GM19351 (cell line): ENCODE results near the gene SNRPB2.
A peak's percentile ranks its signal among the peaks of the same experiment; 100 is the strongest.

Experiments
- ATAC-seq: cut with Tn5 transposase; IDR thresholded peaks from one replicate; pipeline ENCODE4 v1.9.1; 2021; ENCODE audit warnings: mild to moderate bottlenecking, moderate library complexity; ENCODE audit not compliant: unreplicated experiment

Gene SNRPB2

DNA sequence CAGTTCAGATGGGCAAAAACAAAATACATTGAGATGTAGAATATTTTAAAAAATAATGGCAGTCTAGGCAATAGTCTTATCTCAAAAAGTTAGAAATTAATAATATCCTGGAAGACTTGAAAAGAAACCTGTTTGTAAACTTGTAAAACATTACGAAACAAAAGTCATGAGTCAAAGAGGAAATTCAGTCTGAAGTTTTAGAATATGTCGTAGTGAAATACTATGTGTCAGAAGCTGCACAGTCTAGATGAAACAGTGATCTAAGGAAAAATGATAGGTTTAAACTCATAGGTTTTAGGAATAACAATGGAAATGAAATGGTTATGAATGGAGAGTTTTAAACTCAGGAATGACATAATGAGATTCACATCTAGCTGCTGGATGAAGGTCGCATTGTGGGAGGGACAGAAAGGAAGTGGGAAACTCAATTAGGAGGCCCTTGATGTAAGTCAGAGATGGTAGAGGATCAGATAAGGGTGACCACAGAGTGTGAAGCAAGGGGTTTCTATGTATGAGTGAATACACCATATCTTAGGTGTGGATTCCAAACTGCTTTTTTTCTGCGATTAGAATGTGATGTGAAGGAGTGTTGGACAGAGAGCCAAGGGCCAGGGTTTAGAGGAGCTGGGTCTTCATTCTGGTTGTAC is 2.8 kb downstream of the SNRPB2 start:
- ATAC-seq, result no peak

DNA sequence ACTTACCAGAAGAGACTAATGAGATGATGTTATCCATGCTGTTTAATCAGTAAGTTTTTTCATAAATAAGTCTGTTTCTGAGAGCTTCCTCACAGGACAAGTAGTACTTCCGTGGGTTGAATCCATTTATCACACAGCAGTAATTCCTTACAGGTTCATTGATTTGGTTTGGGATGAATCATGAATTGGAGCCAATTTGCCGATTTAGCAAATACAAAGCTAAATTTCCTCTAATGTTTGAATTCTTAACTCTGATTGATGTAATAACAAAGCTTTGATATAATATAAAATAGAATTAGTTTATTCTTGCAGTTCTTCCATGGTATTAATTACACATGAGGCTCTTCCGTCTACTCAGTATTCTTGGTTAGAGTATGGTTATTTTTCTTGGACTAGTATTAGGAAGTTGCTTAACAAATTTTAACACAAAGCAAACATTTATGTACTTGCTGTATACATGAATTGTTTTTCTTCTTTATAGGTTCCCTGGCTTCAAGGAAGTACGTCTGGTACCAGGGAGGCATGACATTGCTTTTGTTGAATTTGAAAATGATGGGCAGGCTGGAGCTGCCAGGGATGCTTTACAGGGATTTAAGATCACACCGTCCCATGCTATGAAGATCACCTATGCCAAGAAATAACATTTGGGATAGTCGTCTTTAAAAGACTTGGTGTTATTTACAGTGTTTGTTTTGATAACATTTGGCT is 10.7 kb downstream of the SNRPB2 start:
- no peak for ATAC-seq

DNA sequence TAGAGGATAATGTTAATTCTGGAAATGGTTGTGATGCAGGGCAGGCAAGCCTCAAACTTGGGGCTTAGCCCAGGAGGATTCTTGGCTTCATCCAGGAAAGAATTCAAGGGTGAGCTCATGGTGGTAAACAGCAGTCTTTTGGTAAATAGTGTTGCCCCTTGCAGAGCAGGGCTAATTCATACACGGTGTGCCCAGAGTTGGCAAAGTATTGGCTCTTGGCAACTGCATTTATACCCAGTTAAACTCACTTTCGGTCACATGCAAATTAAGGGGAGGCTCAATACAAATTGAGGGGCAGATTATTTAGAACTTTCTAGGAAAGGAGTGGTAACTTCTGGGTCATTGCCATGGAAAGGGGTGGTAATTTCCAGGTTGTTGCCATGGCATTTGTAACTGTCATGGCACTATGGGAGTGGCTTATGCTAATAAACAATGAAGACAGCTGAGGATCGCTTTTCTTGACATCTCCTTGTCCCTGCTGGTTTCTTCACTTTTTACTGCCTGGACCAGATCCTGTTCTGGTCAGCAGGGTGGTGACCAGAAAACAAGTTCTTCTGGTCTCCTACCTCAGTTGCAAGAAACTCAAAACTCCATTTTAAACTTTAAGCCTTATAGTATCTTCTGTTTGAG is 14.5 kb downstream of the SNRPB2 start:
- ATAC-seq, result no peak

DNA sequence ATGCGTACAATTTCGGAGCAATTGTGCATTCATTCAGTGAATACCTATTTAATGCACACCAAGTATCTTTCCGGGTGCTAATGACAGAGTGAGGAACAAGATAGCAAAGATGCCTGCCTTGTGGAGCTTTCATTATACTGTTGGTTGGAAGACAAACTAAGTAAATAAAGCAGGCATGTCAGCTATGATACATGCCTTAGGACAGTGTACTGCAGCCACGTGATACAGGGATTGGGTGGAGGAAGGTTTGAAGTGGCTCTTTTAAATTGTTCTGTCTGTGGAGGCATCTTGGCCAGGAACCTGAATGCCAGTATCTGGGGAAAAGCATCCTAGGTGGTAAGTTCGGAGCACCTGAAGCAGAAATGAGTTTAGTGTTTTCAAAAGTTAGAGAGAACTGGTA is 15.4 kb downstream of the SNRPB2 start:
- no peak for ATAC-seq

DNA sequence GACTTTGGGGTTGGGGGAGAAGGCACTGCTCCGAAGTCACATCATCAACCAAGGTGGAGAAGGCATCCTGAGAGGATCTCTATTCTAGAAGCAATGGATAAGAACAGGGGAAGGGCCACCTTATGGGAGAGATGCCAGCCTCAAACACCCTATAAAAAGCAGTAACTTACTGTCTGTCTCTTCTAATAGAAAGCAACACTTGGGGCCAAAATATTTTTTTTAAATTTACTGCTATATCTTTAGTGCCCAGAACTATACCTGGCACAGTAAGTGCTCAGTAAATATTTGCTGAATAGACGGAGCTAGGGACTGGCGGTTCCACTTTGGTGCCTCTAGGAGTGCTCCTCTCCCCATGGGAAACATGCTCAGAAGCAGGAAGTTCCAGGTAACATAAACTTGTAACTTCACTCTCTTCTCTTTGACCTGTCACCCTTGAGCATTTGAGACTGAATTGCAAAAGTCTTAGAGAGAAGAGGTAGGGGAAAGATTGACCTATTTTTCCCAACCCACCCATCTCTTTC is 17.5 kb downstream of the SNRPB2 start:
- ATAC-seq, result no peak

DNA sequence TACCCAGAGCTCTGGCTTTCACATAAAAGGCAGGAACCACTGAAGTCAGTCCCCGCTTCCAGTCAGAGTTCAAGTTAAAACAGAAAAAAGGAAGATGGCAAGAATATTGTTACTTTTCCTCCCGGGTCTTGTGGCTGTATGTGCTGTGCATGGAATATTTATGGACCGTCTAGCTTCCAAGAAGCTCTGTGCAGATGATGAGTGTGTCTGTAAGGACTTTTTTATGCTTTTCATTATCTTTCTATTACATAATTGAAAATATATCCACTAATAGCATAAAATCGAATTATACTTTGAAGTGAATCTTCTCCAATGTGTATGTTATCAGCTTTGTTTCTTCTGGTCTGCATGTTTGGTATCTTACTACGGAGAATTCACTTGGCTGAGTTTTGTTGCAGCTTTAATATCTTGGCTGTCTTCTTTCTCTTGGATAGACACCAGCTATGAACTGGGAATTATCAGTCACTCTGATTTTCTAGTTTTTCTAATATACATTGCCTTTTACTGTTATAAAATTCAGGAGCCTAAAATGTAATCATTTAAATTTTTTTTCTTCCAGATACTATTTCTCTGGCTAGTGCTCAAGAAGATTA is 18.6 kb downstream of the SNRPB2 start, which contains the start of gene OTOR:
OTOR (plus strand) TSS at position 51 of the 593 bp plus-strand sequence; CDS start at position 95, 44 bp downstream.
- ATAC-seq, result no peak

DNA sequence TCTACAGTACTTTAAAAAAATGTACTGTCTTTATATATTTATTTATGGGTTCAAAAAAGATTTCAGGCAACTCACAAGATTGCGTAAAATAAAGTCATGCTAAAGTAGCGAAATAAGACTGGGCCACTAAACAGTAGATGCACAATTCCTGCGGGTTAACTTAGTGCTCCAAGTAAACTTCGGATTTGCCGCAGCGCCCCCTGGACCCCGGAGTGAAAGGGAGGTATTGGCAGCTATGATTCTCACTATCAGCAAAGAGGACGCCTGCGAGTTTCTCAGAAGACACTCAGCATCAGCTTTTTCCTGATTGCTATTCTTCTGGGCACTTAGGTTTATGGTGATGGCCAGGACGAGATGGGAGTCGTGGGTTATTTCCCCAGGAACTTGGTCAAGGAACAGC is 19.7 kb downstream of the SNRPB2 start:
- no peak for ATAC-seq

DNA sequence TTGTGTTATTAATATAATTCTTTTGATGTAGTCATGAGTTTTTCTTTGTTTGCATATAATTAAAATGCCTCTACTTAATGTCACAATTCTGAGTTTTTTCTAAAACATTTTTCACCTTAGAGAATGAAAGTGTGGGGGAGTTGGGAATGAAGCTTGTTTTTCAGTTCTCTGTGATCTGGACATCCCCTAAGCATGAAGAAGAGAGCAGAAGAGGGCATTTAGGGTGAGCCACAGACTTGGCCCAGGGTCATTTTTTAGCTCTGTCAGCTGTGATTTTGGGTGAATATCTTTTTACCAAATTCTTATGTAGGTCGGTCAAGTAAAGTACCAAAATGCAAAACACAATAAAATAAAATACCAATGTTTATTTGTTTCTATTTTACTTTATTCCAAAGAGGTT is 22.3 kb downstream of the SNRPB2 start:
- ATAC-seq, result no peak

DNA sequence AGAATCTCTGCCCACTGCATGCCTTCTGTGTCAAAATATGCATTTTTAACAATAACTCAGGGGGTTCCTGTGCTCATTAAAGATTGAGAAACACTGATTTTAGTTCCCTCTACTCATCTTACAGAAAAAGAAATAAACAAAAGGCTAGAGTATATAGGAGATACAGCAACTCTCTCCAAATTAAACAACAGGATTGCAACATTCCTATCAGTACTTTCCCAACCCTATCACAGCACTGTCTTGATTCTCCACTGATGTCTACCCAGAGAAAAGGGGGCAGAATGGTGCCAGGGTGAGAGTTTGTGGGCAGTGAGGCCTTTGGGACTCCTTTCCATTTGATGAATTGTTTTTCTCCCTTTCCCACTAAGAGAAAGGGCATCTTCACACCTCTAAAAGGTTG is 23.1 kb downstream of the SNRPB2 start:
- ATAC-seq, result no peak

DNA sequence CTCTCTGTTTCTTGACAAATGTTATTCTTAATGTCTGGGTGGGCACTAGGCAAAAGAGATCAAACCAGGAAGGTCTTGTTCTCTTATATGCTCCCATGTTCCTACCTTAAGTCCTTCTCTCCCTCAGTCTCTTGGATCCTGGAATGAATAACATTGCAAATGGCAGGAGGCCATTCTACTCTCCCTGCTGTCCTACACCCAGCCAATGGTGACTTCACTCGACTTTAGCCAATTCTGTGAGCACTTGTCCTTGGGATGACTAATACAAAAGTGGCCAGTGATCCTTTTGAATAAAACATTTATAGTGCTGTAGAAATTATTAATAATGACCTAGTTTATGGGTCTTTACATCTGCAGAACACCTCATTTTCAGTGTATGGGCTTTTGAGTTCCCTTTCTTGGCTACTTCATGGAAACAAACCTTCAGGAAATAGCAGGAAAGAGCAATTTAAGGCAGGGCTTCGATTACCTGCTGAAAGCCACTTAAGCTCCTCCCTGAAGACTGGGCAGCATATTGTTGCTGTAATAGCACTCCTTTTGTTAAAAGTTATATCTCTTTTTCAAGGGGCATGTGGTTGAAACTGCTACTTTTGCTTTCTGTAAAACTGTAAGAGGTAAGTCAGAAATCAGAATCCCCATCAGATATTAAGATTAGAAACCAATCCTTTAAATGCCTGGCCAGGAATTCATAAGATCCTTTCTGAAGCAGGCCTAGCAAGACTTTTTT is 28.8 kb downstream of the SNRPB2 start:
- peak; percentile 68 for ATAC-seq

DNA sequence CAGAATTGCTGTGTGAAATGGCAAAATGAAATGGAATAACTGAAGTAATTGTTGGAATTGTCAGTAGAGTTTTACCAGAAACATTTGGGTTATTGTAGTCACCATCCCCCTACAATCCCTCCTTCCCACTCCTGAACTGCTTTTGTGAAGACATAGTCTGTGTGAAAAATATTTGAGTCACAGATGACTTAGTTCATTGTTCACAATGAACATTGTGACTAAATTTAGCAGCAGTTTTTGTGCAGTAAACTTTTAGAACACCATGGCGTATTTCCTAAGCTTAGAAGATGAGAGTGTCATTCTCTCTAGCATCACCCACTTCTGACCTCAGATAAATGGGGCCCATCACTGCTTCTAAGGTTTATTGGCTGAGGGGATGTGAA is 29.3 kb downstream of the SNRPB2 start:
- peak; percentile 9 for ATAC-seq

DNA sequence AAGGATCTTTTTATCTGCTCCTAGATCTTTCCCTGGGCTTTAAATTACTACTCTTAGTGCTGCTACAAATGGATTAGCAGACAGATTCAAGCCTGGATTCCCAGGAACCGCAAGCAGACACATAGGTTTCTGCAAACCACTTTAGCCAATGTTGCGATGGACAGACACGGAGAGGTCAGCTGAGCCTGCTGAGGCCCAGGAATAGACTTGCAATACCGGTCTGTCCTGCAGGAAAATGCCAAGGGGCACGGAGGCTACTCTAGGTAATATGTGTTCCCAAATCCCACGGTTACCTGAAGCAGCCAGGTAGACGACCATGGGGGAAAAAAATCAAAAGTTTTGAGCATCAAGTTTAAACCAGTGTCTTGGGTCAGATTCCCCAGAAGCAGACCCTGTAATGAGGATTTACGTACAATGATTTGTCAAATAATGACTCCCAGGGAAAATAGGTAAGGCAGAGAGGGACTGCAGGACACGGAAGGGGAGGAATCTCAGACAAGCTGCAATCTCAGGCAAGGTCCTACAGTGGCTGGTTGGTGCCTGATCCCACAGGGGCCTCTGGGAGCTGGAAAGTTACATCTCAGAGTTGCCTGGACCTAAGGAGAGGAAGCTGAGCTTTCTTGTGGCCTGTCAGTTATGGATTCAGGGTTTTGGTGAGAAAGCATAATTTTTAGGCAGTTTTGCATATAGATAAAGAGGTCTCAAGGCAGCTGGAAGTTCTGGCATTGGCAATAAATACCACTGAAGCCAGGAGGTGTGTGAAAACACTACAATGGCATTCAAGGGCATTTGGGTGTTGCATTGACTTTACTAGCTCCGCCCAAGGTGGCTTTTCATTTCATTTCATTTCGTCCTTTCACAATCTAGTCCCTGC is 30.8 kb downstream of the SNRPB2 start:
- peak; percentile 16 for ATAC-seq

DNA sequence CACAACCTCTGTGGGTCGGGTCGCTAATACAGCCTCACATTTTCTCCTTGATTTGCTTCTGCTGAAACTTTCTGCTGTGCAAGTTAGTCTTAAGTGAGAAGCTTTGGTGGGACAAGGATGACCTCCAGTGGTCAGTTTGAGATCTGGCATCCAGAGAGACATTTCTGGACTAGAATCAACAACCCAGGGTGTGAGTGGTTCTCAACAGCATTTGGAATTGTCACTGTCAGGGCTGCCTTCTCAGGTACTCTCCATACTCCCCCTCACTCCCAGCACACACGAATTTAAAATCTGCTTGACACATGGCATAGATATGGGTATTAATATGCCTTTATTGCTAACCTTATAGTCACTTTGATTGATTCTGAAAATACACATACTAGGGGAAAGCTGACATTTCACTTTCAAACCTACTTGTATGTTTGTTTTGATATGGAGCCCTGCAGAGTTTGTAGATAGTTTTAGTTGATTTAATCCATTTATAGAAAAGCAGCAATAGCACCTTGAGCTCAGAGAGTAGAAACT is 31.5 kb downstream of the SNRPB2 start:
- peak; percentile 76 for ATAC-seq

DNA sequence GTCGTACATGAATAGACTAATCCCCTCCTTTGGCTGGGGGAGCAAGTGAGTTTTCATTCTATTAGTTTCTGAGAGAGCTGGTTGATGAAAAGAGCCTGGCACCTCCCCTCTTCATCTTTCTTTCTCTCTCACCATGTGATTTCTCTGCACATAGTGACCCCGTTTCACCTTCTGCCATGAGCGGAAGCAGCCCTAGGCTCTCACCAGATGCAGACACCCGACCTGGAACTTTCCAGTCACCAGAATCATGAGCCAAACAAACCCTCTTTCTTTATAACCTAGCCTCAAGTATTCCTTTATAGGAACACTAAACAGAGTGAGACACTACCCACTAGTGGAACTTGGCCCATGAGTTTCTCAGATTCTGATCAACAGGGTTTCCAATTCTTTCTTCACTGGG is 34.7 kb downstream of the SNRPB2 start:
- no peak for ATAC-seq

DNA sequence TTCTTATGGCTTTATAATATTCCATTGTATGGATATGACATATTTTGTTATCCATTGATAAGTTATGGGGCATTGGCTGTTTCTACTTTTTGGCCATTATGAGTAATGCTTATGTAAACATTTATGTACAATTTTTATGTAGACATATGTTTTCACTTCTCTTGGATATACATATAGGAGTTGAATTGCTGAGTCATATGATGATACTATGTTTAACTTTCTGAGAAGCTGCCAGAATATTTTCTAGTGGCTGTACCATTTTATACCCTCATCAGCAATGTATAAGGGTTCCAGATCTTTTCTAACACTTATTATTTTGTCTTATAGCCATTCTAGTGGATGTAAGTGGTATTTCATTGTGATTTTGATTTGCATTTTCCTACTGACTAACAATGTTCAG is 41.4 kb downstream of the SNRPB2 start:
- no peak for ATAC-seq

DNA sequence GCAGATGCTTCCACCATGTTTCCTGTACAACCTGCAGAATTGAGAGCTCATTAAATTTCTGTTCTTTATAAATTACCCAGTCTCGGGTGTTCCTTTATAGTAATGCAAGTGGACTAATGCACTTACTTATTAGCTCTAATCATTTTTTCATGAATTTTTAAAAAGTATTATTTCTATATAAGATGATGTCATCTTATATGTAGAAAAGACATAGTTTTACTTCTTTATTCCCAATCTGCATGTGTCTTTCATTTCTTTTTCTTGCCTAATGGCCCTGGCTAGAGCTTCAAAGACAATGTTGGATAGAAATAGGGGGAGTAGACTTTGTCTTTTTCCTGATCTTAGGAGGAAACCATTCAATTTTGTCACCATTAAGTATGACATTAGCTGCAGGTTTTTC is 46.1 kb downstream of the SNRPB2 start:
- ATAC-seq, result no peak

DNA sequence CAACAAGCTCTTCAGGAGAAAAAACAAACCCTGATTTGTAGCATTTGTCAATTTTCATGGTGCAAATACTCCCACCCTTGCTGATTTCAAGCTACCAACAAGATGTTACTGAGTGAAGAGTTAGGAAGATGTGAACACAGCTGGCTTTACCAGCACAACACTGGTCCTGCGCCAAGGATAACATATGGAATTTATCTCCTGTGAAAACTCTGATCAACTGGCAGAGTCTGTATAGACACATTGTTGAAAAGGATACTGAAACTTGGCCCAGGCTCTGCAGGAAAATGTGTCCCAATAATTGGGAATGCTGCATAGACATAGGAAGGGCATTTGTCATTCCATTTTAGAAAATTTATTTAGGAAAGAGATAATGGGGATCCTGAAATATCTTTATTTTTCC is 47.3 kb downstream of the SNRPB2 start:
- ATAC-seq, result no peak

DNA sequence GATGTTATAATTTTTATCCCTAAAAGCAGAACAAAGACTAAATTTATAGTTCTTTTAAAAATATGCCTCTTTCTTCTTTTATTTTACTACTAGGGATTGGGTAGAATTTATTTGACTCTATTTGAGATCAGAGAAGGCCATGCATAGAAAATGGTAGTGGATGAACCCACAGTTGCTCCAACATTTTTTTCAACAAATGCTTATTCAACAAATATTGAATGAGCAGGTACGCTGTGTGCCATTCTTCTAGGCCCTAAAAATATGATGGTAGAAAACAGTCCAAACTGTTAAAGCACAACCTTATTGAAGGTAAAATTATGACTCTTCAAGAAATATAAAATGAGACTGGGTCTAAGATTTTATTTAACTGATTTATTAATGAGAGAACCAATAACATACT is 48.3 kb downstream of the SNRPB2 start:
- ATAC-seq, result no peak

DNA sequence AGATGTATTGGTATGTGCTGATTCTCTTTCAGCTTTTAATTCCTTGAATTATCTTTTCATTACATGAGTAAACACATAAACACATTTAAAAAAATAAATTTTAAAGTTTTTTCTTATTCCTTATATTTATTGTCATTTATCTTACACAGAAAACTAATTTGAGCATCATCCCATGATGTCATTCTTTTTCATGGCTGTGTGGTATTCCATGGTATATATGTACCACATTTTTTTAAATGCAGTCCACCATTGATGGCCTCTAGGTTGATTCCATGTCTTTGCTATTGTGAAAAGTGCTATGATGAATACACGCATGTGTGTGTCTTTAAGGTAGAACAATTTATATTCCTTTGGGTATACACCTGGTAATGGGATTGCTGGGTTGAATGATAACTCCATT is 51.7 kb downstream of the SNRPB2 start:
- no peak for ATAC-seq

DNA sequence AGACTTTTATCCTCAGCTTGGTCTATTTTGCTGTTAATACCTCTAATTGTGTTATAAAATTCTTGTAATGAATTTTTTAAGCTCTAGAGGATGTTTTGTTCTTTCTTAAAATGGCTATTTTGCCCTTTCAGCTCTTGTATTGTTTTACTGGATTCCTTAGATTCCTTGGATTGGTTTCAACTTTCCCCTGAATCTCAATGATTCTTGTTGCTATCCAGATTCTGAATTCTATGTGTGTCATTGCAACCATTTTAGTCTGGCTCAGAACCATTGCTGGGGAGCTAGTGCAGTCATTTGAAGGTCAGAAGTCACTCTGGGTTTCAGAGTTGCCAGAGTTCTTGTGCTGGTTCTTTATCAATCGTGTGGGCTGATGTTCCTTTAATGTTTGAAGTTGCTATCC is 55.4 kb downstream of the SNRPB2 start:
- ATAC-seq, result no peak
